GM15510 (cell line): ENCODE data around the gene CNTLN.

Source experiments
- POLR2A ChIP-seq: IDR thresholded peaks from 3 replicates; pipeline ENCODE4 v1.6.1; 2011; ENCODE audit warnings: borderline replicate concordance; ENCODE audit not compliant: insufficient read length; ENCODE audit errors: extremely low read depth

Gene CNTLN

GRCh38 chr9:17481565-17481964 lies 346.7 kb downstream of the CNTLN start:
- no peak for TF ChIP-seq POLR2A

GRCh38 chr9:17484906-17485305 lies 350.1 kb downstream of the CNTLN start:
- no peak for TF ChIP-seq POLR2A

- no peak for TF ChIP-seq POLR2A
Measured at GRCh38 chr9:17486396-17486795, 351.6 kb downstream of the CNTLN start.

GRCh38 chr9:17487467-17487866 lies 352.6 kb downstream of the CNTLN start:
- TF ChIP-seq POLR2A: no peak

DNA sequence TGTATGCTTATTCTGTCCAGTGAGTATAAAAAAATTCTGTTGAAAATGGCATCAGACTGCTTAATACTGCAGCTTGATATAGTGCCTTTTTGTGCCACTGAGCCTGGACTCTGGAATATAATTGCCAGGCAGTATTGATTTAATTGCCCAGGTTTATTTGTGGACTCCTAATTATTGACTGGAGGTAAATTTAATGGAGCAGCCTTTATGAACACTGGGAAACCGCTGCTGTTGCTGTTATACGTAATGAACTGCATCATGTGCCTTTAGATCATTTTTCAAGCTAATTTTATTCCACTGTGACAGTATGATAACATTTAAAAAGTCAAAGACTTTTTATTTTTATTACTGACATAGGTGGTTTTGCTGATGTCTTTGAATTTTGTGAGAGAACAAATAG lies 353.8 kb downstream of the CNTLN start:
- no peak for TF ChIP-seq POLR2A

- no peak for TF ChIP-seq POLR2A
Measured at GRCh38 chr9:17490110-17490509, 355.3 kb downstream of the CNTLN start.

- TF ChIP-seq POLR2A: no peak
Measured at GRCh38 chr9:17491780-17492179, 356.9 kb downstream of the CNTLN start.

DNA sequence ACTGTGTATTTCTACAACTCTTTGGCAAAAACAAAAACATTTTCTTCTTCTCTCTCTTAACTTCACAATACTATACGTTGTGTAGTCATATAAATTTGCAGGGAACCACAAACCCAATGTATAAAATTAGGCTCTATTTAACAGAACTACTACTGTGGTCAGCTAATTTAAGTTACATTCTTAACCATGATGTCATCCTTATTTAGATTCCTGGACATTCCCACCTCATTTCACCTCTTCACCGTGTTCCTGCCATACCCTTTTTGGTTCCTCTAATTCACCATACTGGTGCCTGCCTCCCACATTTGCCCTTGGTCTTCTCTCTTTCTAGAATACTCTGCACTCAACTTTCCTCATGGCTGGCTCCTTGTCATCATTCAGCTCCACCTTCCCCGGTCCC lies 368.4 kb downstream of the CNTLN start:
- TF ChIP-seq POLR2A: no peak

- no peak for TF ChIP-seq POLR2A
Measured at GRCh38 chr9:17509151-17509550, 374.3 kb downstream of the CNTLN start.

GRCh38 chr9:17509701-17510100 lies 374.9 kb downstream of the CNTLN start:
- TF ChIP-seq POLR2A: no peak

DNA sequence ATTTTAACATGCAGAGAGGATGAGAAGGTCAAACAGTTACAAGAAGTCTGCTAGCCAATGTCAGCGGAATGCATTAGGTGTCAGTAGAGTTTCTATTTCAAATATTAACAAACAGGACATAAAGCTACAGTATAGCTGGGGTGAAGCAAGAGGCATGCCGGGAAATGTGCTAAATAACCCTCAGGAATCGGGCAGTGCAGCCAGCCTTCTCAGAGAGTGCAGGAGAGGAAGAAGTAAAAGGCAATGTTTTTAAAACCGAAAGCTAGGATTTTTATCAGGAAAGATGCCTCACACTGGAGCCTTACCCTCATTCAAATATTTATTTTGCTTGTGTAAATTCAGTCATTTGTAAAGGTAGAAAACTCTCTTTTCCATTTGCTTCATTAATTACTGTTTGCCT lies 384.9 kb downstream of the CNTLN start:
- no peak for TF ChIP-seq POLR2A

- TF ChIP-seq POLR2A: no peak
Measured at GRCh38 chr9:17520268-17521064, 385.6 kb downstream of the CNTLN start.

DNA sequence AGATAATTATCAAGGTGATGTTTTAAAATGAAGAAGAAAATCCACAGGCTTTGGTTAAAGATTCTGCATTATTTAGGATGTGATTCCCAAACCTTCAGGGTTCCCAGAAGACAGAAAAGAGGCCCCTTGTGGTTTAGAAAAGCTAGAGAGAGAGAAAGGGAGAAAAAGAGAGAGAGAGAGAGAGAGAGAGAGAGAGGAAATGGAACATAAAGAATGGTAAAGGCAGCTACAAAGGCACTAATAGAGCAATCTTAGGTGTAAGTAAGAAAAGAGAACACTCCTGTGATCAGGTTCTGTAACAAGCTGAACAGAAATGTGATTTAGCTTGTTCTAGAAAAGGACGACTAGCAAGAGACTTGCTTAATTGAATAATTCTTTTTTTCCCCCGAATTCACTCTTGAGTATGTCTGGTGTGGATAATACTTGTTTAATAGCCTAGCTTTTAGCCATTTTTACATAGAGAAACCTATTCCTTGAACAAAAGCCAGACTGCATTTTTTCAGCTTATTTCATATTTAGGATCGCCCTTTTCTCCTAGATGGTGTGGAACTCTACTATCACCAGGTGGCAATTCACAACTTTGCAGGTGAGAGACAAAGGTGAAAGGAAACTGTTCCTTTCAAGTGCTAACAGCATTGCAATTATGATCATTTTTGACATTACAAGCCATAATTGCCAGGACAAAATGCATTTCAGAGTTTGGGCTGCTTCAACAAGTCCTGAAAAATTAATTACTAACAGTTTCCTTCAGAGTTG lies 386.4 kb downstream of the CNTLN start:
- no peak for TF ChIP-seq POLR2A

DNA sequence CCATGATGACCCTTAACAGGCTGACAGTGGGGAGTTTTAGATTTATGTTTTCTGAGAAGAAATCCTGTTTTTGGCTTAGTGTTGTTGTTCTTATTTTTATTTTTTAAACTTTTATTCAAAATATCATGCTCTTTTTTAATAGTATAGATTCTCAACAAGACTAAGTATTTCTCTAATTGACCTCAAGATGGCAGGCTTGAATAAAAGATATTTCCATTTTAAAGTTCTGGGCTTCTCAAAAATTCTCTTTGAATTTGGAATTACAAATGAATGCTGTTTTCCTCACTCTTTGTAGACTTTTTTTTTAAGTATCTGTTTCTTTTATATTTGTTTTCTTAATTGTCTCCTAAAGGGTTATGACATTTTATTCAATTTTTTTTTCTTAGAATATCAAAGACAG lies 394.0 kb downstream of the CNTLN start:
- TF ChIP-seq POLR2A: no peak

DNA sequence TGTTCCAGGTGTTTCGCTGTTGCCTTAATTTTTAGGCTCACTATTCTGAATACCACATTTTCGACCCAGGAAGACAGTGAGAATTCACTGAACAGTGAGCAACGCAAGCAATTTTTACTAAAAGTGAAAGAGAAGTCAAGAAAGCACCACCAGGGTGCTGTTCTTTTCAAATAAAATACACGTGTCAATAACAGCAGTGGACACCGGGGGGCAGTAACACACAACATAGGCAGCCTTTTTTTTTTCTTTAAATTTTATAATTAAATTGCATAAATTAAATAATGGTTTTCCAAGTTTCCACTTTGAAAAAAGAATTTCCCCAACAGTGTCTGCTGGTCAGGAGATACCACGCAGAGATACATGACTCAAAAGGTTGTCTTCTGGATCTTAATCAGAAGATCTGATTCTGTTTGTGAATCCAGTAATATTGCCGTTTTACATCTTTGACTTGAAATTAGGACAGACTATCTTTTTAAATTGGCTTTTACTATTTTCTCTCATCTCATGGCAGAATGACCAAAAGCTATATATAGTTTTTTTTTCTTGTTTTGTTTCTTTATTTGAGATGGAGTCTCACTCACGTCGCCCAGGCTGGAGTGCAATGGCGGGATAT lies 396.9 kb downstream of the CNTLN start:
- no peak for TF ChIP-seq POLR2A
